Posterior vena cava (tissue), 2 donors: Measurements from ENCODE around the gene CELSR1. TPM values are rescaled to one million over a fixed set of nuclear protein-coding genes. Genes with fewer than 3 reads are reported as not detected.

Experiments used
- DNase-seq: peaks from one replicate; pipeline ENCODE4 v3.0.0-alpha.2; 2020; ENCODE audit warnings: low spot score
- intact Hi-C, 2 donors: fragments of 100-400 bp; cut with DNase I; formaldehyde crosslinking; loops; one replicate each; pipeline versions ENCODE4 v1.14.1 to v1.14.2; 2022 to 2023
- total RNA-seq, 2 donors: library from RNA; stranded (reverse); fragmentation: NEBNext Ultra II Directional; extraction: Animal tissue kit (Norgen Biotek cat#: 25700); gene quantifications; one replicate each; pipeline ENCODE4 v1.2.1, GENCODE V29; 2021
- donor health status: DM: yes; HTN: yes; CAD: no.
- donor health status: DM: yes; HTN: yes; CAD: no.

The CELSR1 gene
- total RNA-seq, 2 donors from 2014 or later: 2.6 to 2.8 TPM

DNA sequence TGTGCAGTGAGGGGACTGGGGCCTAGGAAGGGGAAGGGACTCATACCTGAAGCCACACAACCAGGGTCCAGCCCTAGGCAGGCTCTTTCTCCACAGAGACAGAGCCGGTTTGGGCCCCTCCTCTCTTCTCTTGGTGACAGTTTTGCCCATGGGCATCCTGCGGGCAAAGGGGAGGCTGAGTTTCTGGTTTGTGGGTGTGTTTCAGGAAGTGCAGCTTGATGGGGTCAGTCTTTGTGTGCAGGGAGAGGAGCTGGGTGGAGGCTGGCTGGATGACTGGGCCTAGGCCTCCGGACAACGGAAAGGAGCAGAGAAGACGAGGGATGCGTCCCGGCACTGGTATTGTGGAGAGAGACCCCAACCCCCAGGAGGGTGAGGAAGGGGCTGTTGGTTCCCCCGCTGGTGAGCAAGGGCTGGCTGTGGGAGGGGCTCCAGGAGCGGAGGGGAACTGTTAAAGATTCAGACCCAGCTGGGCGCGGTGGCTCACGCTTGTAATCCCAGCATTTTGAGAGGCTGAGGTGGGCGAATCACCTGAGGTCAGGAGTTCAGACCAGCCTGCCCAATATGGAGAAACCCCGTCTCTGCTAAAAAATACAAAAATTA, 23.4 kb upstream of the CELSR1 start:
- no peak for DNase-seq
- intact Hi-C loops: loop anchor here in 1 of 2 donors (10.0 kb wide), 1 partner anchor 94 kb away; no protein-coding TSS in a partner anchor

DNA sequence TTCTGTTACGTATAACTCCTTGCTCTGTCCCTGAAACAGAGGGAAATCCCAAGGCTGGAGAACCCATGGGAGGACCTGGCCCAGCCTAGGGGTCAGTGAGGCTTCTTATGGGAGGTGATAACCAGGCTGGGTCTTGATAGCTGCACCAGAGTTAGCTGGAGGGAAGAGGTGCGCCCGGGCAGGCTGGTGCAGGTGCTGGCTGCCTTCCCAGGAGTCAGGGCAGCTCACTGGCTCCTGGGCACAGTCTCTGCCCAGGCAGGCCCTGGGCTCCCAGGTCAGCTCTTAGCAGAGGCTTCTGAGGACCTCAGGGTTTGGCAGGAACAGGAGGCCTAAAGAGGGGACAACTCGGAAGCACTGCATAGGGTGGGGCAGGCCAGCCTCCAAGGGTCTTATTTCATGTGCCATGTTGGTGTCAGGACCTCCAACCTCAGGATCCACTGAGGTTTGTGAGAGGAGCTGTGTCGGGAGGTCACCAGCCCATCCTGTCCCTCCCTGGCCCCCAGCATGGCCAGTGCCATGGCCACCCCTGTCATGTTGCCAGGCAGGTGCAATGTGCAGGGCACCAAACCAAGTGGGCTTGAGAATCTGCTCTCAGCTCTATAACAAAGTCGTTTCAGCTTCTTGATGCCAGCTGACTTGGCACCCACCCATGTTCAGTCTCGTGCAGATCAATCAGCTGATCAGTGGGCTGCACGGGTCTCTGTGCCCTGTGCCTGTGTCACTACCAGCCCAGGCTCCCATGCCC, 20.5 kb upstream of the CELSR1 start:
- intact Hi-C loops: no loop called here
- no peak for DNase-seq

DNA sequence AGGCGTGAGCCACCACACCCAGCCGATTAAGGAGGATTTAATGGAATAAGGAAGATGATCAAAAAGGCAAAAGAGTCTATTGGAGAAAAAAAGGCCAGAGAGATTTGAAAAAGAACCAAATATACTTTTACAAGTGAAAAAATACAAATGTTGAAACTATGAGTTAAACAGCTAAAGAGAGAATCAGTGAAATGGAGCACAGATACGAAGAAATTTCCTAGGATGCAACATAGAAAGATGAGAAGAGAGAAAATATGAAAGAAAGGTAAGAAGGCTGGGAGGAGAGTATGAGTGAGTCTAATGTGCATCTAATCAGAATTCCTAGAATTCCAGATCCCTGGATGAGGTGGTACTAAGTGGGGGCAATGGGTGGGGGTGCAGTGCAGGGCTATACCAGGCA, 19.4 kb upstream of the CELSR1 start:
- DNase-seq: no peak
- intact Hi-C loops: no loop called here

DNA sequence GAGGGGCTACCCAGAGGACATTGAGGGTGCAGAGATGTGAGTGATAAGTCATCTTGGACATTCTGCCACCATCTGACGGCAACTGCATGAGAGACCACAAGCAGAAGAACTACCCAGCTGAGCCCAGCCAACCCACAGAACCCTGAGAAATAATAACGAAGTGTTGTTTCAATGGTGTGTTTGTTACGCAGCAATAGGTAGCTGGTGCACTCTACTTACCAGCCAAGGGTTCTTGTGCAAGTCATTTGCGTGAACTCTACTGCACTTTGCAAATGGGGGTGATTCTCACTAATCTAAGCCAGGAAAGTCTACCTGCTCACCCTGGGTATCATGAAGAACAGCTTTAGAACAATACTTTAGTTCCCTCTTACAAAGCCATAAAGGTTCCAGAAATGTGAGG, 15.8 kb upstream of the CELSR1 start:
- DNase-seq: no peak
- intact Hi-C loops: no loop called here

DNA sequence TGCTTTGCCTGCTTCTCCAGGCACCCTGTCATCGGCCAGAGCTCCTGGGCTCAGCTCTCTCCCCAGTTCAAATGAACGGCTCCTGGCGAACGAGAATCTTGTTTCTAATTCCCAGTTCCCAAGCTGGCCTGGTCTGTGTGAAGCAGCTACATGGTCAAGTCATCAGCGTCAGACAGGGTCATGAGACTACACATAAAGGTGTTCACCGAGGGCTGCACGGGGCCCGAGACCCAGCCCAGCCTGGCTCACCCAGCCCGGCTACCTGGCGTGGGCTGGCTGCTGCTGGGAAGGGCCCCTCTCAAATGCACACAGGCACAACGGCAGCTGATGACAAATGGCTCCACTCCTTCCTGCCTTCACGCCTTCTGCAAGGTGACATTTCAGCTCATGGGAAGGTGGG, 14.6 kb upstream of the CELSR1 start:
- intact Hi-C loops: no loop called here
- DNase-seq: peak; percentile 48

DNA sequence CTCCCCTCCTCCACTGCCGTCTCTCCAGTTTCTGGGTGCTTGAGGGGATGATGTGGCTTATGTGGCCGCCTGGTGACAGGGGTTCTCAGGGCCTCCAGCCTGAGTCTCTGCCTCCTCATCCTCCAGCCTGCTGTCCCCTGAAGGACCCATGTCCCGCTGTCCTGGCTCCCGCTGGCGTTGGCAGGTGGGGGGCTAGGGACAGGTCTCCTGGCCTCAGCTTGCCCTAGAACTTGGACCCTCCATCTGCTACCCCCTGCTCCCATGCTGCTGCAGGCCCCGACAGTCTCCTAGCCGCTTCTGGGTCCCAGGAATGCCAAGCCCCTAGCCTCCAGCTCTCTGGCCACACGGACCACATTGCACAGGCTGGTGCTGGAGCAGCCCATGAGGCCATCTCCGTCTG, 13.9 kb upstream of the CELSR1 start:
- DNase-seq: peak; percentile 69
- intact Hi-C loops: no loop called here

DNA sequence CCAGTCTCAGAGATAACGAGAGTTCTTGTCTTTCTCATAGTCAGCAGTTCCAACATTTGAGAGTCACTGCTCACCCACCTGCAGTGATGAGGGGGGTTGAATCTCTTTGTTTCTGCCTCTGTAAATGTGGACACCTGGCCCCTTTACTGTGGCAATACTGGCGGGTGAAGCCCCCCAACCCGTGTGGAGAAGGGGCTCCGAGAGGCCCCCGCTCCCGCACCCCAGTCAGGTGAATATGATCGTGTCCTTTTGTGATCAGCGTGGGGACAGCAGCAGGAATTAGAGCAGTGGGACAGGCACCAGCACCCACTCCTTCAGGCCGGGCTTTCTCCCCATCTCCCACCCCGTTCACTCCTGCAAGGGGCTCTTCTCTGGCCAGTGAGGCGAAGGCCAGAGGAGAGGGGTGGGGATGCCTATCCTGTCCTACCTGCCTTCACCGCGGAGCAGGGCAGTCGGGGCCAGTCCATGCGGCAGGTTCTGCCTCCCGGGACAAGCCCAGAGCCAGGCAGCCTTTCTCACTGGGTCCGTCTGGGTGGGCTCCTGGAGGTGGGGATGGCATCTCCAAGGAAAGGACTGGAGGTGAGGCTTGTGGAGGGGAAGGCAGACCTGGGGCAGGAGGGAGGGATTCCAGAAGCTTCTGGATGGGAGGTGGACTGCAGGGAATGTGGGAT, 12.7 kb upstream of the CELSR1 start:
- intact Hi-C loops: loop anchor here (10.0 kb wide), 1 partner anchor 425 kb away; no protein-coding TSS in a partner anchor
- DNase-seq: peak; percentile 78

DNA sequence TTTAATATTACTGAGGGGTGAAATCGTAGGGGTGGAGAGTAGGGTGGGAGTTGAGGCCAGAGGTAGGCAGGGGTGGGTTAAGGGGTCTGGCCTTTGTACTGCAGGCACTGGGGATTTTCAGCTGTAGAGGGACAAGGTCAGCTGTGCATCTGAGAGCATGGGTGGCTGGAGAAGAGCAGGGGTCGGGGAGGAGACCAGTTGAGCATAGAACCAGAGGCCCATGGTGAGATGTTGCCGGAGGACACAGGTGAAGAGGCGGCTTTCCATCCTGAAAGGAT, 12.1 kb upstream of the CELSR1 start:
- intact Hi-C loops: loop anchor here (10.0 kb wide), 1 partner anchor 425 kb away; no protein-coding TSS in a partner anchor
- DNase-seq: peak; percentile 31

DNA sequence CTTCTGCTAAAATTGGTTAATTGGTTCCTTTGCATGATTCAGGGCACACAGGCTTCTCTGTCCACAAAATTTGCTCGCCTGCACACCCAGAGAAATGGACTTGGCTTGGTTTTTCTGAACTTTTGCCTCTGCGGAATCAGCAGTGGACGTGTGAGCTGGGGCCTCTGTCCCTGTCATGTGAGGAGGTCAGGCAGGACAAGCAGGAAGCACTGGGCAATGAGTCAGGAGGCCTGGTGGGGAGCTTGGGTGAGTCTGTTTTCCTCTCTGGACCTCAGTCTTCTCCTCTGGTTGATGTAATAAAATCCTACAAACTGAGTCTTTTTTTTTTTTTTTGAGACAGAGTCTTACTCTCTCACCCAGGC, 10.4 kb upstream of the CELSR1 start:
- intact Hi-C loops: loop anchor here (10.0 kb wide), 1 partner anchor 423 kb away; no protein-coding TSS in a partner anchor
- peak; percentile 92 for DNase-seq

DNA sequence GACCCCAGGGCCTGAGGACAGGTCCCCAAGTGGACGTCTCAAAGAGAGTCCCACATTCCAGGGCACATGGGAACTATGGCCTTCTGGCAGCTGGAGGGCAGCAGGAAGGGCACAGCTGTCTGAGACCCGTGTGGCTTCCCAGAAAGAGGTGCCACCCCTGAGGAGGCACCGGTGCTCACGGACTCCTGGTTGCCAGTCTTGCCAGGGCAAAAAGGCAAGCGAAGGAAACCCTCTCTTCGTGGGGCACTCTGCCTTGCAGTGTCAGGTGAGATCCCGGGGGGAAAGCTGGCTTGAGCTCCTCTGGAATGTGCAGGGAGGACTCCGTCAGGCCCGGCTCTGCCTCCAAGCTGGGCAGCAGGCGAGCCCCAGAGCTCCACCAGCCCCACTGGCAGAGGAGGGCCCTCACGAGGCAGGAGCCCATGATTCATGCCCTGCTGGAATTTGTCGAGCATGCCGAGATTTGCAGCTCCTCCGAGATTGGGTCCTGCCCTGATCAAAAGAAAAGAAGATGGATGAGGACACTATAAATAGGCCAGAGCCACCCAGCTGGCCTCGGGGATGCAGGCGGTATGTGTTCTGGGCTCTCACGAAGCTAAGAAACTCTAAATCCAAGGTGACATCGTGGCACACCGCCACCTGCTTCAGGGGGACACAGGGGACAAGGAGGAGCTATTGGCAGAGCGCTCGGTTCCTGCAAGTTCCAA, 9.9 kb upstream of the CELSR1 start:
- DNase-seq: peak; percentile 86
- intact Hi-C loops: loop anchor here (10.0 kb wide), 1 partner anchor 423 kb away; no protein-coding TSS in a partner anchor

DNA sequence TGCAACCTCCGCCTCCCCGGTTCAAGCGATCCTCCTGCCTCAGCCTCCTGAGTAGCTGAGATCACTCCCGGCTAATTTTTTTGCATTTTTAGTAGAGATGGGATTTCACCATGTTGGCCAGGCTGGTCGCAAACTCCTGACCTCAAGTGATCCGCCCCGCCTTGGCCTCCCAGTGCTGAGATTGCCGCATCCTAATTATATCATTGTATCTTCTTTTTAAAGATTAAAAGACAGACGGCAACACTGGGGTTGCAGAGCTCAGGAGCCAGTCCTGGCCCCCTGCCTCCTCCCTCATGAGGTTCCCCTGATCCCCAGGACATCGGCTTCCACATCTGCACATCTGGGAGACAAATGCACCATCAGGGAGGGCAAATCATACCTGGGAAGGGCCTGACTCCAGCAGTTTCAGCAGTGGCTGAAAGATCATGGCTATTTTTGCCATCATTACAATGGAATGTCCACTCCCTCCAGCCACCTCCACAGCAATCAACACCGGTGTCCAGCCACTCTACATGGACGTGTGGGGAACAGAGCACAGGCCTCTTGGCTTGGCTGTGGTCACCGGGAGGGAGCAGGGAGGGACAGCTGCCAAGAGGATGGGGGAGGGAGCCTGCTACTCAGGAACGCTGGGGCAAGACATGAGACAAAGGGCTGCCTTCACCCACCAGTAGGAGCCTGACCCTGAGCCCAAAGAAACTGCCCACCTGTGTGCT, 9.2 kb upstream of the CELSR1 start:
- intact Hi-C loops: loop anchor here (10.0 kb wide), 1 partner anchor 422 kb away; no protein-coding TSS in a partner anchor
- peak; percentile 78 for DNase-seq

DNA sequence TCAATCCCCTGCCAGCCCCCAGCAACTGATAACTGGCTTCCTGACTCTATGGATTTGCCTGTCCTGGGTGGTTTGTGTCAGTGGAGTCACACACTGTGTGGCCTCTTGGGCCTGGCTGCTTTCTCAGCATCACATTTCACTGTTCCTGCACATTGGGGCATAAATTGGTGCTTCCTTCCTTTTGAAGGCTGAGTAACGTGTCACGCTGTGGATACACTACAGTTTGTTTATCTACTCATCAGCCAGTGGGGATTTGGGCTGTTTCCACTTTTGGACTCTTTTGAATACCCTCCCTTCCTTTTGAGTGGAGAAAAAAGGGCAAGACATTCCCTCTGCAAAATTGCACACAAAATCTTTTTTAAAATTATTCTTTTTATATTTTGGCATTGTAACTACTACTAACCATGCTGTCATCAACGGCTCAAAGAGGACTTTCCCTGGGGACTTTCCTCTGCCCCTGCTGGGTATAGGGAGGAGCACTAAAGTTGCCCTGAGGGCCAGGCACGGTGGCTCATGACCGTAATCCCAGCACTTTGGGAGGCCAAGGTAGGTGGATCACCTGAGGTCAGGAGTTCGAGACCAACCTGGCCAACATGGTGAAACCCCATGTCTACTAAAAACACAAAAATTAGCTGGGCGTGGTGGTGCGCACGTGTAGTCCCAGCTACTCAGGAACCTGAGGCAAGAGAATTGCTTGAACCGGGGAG, 7.8 kb upstream of the CELSR1 start:
- DNase-seq: peak; percentile 56
- intact Hi-C loops: loop anchor here (10.0 kb wide), 1 partner anchor 420 kb away; no protein-coding TSS in a partner anchor

DNA sequence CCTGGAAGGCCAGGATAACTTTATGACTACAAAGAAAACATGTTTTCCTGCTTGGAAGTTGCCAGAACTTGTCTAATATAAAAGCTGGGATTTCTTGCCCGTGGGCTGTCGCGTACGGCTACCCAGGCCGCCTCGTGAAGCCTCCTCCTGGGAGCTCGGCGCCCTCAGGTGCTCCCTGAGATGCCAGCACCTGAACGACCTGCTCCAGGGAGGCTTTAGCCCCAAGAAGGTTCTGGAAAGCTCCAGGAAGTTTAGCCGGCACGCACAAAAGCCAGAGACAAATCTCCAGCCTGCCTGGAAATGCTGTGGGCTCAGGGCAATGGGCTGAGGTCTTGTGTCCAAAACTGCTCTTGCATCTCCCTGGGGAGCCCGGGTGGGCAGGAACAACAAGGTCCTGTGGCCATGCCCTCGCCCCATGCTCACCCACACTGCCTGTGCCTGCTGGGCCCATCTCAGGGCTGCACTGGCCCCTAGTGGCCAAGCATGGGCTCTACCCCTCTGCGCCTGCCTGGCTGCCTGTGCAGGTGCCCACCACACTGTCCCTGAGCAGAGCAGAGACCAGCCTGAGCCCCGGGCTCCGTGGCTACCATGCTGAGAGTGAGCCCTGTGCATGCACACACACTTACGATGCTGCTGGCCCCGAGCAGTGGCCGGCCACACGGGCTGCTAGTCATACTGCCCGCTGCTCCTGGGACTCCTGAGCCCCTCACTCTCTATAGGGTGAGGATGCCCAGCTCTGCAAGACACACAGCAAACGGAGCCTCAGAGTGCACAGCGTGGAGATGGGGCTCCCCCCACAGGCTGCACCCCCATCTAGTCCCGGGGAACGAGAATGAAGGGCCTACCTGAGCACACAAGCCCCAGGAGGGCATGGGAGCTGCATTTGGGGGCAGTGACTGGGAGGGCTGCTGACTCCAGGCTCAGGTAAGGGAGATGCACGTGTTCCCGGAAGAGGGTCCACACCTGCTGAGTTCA, 4.9 kb upstream of the CELSR1 start:
- intact Hi-C loops: loop anchor here (5.0 to 10.0 kb wide), 3 partner anchors 175 to 417 kb away; no protein-coding TSS in a partner anchor
- peak; percentile 92 for DNase-seq

DNA sequence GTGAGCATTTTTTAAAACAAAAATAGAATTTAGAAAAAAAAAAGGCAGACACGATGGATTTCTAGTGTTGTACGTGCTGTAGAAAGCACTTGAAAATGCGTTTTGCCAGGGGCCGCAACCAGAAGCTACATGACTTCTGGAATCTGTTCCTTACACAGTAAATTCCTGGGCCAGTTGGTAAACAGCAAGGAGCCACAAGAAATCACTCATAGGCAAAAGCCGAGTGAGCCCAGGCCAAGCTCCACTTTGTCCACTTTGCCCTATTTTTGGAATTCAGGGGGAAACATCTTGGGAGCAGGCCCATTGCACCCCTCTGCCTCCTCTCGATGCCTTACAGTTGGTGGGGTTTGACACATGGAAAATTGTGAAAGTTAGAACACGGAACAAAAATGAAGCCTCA, 4.1 kb upstream of the CELSR1 start:
- intact Hi-C loops: loop anchor here (5.0 to 10.0 kb wide), 3 partner anchors 174 to 417 kb away; no protein-coding TSS in a partner anchor
- DNase-seq: no peak

DNA sequence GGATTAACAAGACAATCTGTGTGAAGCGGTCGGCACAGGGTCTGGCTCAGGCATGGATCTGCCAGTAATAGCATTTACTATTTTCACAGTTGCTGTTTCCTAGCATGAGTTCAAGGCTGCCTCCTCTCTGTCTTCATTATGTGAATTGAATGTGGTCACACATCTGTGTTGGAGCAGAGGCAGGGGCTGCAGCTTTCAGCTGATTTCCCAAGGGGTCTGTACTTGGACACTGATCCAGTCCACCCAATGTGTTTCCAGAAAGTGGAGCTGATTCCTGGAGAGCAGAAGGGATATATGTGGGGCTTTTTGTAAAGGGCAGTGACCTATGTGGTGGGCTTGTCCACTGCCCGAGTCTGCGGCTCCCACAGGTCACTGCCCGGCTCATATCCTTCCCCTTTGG, 3.5 kb upstream of the CELSR1 start:
- DNase-seq: no peak
- intact Hi-C loops: loop anchor here (5.0 to 10.0 kb wide), 3 partner anchors 174 to 416 kb away; no protein-coding TSS in a partner anchor

DNA sequence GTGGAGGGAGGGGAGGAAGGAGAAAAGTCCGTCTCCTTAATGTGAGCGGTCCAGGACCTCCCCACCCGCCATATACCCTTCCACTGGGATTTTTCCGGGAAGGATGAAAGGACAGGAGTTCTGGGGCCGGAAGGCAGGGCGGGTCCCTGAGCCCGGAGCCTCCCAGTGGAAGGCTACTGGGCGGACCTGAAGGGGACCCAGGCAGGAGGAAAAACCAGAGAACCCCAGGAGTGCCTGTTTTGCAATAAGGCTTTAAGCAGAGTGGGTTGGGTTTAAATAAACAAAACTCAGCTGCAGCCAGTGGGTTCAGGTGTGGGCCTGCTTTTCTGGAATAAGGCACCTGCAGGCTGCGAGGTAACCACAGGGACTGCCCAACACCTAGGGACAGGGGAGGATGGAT, 1.7 kb upstream of the CELSR1 start:
- intact Hi-C loops: loop anchor here in 1 of 2 donors (5.0 kb wide), 1 partner anchor 167 kb away; no protein-coding TSS in a partner anchor
- DNase-seq: no peak

DNA sequence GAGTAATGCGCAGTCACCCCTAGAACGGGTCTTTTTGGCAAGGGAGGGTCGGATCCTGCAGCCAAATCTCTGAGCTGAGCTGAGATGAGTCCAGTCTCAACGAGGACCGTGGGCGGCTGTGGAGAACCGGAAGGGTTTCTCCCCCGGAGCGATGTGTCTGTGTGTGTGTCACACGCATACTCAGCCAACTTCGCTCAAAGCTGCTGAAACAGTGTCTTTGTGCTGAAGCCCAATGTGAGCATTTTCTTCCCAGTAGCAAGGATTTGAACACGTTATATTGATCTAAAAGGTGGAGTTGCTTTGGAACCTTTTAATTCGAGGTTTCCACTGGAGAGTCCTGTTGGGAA, 1.4 kb upstream of the CELSR1 start:
- intact Hi-C loops: loop anchor here in 1 of 2 donors (5.0 kb wide), 1 partner anchor 166 kb away; no protein-coding TSS in a partner anchor
- DNase-seq: no peak
